KBM-7 (cell line): Measurements from ENCODE around the gene DGKZ.
A peak's percentile ranks its signal among the peaks of the same experiment; 100 is the strongest.
"Not testable (repeated sequence)": the region's sequence is repeated elsewhere in the genome, so short reads cannot be mapped to it uniquely, and the experiment has no call there.

ENCODE experiments used
- DNase-seq: peaks from one replicate; pipeline ENCODE4 v3.0.0-alpha.2; 2015
- in situ Hi-C: fragments of 300-500 bp; cut with MboI; formaldehyde crosslinking; loops from 2 replicates; pipeline ENCODE4 v1.14.3; 2020; ENCODE audit warnings: low sequenced_read_pairs, low pct_unique_long_range_greater_than_20kb, mixed read lengths

The DGKZ gene

DNA sequence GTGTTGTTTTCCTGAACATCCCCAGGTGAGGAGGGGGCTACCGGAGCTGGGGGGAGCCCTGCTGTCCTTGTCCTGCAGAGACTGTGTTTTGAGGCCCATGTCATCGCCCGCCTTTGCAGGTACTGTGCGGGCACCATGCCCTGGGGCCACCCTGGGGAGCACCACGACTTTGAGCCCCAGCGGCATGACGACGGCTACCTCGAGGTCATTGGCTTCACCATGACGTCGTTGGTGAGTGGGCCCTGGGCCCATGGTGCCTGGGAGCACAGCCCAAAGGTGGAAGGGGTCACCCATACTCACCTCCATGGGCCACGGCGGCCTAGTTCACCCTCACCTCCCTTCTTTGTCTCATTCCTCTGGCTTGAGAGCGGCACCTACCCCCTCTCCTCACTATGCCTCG lies 27.6 kb downstream of the DGKZ start:
- DNase-seq = no peak
- in situ Hi-C loops = loop anchor here (25.0 kb wide), 1 partner anchor 787 kb away; no protein-coding TSS in a partner anchor

DNA sequence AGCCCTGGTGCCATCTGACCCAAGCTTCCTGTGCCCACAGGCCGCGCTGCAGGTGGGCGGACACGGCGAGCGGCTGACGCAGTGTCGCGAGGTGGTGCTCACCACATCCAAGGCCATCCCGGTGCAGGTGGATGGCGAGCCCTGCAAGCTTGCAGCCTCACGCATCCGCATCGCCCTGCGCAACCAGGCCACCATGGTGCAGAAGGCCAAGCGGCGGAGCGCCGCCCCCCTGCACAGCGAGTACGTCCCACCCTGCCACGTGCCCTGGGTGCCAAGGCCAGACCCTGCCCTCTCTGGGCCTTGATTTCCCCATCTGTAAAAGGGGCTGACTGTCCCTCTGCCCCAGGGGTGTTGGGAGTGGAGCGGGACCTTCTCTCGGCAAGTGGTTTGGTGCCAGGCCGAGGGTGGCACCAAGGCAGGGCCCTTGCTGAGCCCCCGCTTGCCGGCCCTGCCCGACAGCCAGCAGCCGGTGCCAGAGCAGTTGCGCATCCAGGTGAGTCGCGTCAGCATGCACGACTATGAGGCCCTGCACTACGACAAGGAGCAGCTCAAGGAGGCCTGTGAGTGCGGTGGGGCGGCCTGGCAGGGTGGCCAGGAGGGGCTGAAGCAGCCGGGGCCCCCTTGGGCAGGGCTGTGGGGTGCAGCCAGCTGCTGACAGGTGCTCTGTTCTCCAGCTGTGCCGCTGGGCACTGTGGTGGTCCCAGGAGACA lies 28.3 kb downstream of the DGKZ start:
- in situ Hi-C loops = no loop called here
- no peak for DNase-seq

DNA sequence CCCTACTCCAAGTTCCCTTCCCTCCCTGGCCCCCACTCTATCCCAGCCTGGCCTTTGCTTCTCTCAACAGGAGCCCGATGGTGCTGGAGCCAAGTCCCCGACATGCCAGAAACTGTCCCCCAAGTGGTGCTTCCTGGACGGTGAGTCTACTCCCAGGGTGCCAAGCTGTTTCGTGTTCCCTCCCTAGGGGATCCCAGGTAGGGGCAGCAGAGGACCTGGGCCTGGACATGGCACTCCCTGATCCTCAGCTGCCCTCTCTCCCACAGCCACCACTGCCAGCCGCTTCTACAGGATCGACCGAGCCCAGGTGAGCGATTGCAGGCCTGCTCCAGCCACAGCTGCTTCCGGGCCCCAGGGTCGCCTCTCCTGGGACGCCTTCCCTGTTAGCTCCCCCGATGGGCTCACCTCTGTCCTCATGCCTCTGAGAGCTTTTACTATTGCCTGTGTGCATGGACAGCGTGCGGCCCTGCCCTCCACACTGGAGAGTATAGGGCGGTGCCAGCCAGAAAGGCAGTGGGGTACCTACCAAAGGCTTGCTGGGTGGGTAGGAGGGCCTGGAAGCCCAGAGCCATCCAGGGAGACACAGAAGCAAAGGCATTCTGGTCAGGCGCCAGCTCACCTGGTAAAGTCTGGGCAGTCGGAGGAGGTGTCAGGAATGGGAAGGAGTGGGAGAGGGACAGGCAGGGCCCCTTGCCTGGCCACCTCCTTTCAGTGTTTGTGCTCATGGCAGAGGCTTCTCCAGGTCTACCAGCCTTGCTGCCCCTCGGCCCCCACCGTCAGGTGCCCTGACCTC lies 29.2 kb downstream of the DGKZ start:
- no peak for DNase-seq
- in situ Hi-C loops = no loop called here

DNA sequence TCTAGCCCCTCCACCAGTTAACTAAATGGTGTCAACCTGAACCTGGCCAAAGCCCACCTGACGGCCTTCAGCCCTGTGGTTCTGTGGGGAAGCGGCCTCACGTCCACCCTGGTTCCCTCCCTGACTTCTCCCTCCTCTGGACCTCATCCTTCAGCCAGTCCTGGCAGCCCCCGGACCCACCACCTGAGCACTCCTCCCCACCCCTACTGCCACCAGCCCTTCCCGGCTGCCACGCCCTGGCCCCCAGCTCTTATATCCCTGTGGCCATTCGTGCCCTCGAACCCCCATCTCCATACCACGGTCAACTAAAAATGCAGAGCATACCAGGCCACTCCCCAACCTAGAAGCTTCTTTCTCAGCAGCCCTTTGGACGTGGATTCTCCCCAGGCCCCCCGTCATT lies 30.0 kb downstream of the DGKZ start:
- in situ Hi-C loops = no loop called here

DNA sequence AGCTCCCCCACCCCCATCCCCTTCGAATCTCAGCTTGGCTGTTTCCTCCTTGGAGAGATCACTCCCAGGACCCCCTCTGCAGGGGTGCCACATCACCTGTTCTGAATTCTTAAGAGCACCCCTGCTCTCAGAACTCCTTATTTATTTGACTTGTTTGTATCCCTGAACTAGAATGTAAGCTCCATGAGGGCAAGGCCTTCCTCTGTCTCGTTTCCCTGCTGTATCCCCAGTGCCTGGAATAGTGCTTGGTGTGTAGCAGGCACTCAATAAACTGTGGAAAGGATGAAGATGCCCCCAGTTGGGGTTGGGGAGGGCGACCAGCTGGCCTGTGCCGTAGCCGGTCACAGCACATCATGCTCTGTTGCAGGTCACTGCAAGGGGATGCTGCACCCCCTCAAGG lies 30.6 kb downstream of the DGKZ start:
- no peak for DNase-seq
- in situ Hi-C loops = no loop called here

More for the DNA sequence above, 30.0 kb downstream of the DGKZ start:
- DNase-seq = no peak

DNA sequence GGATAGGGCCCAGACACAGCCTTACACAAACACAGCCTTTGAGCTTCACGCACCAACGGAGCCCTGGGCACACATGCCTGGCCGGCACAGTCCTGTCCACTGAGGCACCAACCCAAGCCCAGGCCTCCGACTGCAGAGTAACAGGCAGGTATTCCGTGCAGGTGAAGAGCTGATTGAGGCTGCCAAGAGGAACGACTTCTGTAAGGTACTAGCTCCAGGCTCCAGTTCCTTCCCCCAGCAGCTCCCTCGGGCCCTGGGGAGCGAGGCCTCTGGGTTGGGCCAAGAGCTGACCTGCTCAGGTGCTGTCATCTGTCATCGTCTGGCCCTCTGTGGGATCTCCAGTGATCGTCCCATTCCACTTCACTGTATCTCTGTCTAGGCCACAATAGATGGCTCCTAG lies 31.0 kb downstream of the DGKZ start:
- DNase-seq = no peak
- in situ Hi-C loops = no loop called here

DNA sequence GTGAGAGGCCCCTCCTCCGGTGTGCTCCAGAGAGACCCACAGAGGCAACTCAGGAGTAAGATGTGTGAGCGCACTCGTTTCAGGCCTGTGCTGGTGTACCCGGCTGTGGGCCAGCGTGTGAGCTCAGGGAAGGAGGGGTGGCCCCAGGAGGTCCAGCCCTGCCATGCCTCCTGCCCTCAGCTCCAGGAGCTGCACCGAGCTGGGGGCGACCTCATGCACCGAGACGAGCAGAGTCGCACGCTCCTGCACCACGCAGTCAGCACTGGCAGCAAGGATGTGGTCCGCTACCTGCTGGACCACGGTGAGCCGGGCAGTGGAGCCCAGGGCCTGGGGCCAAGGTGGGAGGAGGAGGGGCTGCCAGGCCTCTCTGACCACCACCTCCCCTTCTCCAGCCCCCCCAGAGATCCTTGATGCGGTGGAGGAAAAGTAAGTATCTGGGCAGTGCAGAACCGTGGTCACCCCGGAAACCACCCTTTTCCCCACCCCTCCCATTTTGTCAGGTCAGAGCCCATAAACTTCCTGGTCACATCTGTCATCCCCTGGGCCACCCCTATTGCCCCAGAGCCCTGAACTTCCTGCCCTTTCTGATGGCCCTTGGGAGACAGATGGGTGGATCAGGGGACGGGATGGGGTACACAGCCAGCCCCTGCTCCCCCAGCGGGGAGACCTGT lies 31.7 kb downstream of the DGKZ start:
- DNase-seq = no peak
- in situ Hi-C loops = no loop called here

DNA sequence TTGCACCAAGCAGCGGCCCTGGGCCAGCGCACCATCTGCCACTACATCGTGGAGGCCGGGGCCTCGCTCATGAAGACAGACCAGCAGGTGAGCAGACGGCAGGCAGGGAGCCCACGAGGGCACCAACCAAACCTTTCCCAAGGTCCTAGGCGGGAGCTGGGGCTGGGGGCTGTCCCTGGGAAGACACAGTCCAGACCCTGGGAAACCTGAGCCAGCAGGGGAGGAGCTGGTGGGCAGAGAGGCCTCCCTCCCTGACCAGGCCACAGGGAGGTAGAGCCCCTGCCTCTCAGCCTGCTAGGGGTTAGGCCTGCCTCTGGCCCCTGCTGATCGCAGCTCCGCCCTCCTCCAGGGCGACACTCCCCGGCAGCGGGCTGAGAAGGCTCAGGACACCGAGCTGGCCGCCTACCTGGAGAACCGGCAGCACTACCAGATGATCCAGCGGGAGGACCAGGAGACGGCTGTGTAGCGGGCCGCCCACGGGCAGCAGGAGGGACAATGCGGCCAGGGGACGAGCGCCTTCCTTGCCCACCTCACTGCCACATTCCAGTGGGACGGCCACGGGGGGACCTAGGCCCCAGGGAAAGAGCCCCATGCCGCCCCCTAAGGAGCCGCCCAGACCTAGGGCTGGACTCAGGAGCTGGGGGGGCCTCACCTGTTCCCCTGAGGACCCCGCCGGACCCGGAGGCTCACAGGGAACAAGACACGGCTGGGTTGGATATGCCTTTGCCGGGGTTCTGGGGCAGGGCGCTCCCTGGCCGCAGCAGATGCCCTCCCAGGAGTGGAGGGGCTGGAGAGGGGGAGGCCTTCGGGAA lies 32.4 kb downstream of the DGKZ start:
- not testable (repeated sequence) for DNase-seq
- in situ Hi-C loops = loop anchor here (10.0 kb wide), 1 partner anchor 195 kb away; no protein-coding TSS in a partner anchor

DNA sequence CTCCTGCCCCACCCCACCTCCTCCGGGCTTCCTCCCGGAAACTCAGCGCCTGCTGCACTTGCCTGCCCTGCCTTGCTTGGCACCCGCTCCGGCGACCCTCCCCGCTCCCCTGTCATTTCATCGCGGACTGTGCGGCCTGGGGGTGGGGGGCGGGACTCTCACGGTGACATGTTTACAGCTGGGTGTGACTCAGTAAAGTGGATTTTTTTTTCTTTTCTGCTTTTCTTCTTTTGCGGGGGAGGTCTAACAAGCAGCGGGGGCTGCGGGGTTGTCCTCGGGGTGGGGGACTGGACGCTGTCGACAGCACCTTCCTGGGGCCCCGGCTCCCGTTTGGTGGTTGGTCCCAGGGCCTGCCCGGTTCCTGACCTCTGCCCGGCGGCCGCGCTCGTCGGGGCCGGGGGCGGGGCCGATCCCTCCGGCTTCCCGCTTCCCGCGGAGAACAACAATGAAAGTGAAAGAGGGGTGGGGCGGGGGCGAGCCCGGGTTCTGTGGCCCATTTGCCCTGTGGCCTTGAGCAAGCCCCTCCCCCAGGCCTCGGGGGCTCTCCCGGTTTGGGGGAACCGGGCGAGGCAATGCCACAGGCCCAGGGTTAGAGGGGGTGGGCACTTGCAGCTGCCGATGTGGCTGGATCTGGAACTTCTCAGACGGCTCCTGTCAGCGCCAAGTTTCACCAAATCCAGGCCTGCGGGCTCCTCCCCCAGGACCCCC lies 33.2 kb downstream of the DGKZ start:
- in situ Hi-C loops = loop anchor here (10.0 kb wide), 1 partner anchor 194 kb away; no protein-coding TSS in a partner anchor
- DNase-seq = peak; percentile 58

DNA sequence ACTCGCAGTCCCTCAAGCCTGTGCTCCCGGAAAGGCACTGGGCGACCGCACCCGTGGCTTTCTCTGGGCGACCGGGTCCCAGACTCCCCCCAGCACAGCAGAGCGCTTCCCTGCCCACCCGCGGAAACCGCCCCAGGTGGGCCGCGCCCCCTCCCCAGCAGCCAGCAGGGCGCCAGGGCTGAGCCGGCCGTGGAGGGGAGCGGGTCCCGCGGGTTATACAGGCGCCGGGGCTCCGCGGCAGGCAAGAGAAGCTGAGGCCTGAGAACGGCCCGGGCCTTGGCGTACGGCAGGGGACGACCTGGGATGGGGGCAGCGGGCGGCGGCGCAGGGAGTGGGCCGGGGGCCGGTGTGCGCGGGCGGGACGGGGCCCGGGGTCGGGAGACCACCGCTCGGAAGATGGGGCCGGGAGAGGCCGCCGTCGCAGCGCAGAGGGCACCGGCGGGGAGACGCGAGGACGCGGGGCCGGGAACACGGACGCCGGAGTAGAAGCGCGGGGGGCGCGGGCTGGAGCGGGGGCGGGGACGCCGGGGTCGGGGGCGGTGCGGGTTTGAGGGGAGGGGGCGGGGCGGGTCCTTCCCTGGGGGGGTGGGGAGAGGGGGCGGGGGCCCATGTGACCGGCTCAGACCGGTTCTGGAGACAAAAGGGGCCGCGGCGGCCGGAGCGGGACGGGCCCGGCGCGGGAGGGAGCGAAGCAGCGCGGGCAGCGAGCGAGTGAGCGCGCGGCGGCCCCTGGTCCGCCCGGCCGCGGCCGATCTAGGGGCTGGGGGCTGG lies 34.0 kb downstream of the DGKZ start, which contains the start of gene MDK:
Gene MDK (plus strand): TSS at position 622 of the 771 bp plus-strand sequence. CDS start 389 bp downstream, outside the sequence.
- no peak for DNase-seq
- in situ Hi-C loops = loop anchor here (10.0 kb wide), 1 partner anchor 194 kb away; no protein-coding TSS in a partner anchor

DNA sequence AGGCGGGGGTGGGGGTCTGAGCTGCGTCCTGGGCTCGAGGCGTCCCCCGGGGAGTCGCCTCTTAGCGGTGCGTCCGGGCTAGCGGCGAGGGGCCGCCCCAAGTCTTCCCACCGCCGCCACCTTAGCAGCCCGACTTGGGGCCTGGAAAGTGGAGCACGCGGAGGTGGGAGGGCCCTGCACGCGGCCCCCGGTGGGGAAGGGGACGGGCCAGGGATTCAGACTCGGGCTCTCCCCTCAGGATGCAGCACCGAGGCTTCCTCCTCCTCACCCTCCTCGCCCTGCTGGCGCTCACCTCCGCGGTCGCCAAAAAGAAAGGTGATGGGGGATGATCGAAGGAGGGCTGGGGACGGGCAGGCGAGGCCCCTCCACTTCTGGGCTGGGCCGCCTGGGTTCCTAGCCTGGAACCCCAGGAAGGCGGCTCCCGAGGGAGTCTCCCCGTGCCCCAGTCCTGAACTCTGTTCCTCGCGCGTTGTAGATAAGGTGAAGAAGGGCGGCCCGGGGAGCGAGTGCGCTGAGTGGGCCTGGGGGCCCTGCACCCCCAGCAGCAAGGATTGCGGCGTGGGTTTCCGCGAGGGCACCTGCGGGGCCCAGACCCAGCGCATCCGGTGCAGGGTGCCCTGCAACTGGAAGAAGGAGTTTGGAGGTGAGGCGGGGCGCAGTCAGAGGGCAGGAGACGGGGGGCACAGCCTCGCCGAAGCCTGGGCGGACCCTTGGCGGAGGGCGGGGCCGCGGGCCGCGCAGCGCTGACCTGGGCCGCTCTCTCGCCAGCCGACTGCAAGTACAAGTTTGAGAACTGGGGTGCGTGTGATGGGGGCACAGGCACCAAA lies 34.8 kb downstream of the DGKZ start:
- DNase-seq = peak; percentile 44
- in situ Hi-C loops = loop anchor here (10.0 kb wide), 1 partner anchor 193 kb away; no protein-coding TSS in a partner anchor

DNA sequence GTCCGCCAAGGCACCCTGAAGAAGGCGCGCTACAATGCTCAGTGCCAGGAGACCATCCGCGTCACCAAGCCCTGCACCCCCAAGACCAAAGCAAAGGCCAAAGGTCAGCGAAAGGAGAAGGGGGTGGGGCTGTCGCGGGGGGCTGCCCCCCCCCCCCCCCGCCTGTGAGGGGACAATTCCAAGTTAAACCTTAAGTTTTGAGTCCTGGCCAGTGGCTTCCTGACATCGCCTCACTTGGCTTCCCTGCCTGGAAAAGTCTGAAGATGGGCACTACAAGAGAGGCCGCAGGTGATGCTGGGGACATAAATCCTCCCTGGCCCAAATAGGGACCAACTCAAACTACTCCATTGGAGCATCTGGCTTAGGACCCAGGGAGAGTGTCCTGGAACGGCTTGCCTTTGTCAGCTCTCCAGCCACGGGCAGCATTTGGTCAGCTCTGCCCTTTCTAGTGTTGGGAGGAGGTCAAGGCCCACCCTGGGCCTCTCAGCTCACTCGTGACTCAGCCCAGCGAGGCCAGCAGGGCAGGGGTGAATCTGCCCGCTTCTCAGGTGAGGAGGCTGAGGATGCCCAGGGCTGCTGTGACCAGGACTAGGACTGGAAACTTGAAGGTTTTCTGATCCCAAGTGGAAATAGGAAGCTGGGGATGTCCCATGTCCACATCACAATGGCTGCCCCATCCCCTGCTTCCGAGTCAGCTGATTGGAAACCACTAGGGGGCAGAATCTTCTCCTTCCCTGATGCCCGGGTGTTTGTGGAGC lies 35.6 kb downstream of the DGKZ start:
- peak; percentile 38 for DNase-seq
- in situ Hi-C loops = loop anchor here (10.0 kb wide), 1 partner anchor 192 kb away; no protein-coding TSS in a partner anchor

DNA sequence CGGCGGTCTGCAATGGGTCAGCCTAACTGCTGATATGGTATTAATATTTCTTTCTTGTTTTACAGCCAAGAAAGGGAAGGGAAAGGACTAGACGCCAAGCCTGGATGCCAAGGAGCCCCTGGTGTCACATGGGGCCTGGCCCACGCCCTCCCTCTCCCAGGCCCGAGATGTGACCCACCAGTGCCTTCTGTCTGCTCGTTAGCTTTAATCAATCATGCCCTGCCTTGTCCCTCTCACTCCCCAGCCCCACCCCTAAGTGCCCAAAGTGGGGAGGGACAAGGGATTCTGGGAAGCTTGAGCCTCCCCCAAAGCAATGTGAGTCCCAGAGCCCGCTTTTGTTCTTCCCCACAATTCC lies 36.1 kb downstream of the DGKZ start:
- in situ Hi-C loops = loop anchor here (10.0 kb wide), 1 partner anchor 191 kb away; no protein-coding TSS in a partner anchor
- no peak for DNase-seq

DNA sequence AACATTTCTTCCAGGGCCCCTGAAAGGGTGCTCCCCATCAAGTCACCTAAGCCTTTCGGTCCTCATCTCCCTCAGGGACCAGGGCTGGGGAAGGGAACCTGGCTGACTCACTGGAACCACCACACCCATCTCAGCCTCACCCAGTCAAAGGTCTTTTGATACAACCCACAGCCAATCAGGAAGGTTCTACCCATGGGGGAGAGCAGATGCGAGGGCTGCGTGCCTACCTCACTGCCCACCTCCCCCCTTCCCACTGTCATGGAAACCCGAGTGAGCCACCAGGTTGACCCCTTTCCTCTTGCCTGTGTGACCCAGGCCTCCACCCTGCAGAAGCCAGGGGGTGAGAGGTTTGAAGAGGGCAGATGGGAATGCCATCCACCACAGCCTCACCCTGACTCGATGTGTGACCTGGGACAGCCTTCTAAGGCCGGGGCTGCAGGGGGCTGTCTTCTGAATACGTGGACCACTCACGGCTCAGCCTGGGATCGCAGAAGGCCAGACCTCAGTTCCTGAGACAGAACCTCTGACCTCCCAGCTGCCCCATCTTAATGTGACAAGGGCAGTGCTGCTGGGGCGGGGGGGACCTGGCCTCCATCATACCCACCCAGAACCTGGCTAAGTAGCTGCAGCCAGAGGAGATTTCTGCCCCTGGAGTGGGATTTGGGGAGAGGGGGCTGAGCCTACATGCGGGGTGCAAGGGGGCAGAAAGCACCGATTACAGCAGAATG lies 36.9 kb downstream of the DGKZ start:
- in situ Hi-C loops = loop anchor here (10.0 kb wide), 1 partner anchor 191 kb away; no protein-coding TSS in a partner anchor

More for the DNA sequence above, 36.9 kb downstream of the DGKZ start:
- no peak for DNase-seq
